GM21529 (cell line): ENCODE data around the gene SEMA4D.
A peak's percentile ranks its signal among the peaks of the same experiment; 100 is the strongest.

Experiments
- ATAC-seq: cut with Tn5 transposase; IDR thresholded peaks from one replicate; pipeline ENCODE4 v1.9.1; 2021; ENCODE audit not compliant: unreplicated experiment

SEMA4D gene

DNA sequence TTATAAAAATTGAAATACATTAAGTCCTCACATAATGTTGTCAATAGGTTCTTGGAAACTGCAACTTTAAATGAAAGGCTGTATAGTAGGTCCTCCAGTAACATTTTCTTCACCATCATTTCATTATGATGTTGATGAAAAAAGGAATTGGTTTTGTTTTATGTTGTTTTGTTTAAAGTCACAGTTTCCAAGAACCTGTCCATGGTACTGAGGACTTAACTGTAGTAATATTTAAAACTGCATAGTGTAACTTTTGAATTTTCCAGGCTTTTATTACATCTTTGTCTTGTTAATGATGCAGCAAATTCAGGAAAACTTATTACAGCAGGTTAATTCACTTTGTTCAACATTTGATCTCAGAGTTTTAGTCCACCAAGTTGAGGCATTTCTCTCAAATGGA, 168.0 kb downstream of the SEMA4D start:
- ATAC-seq: no peak

DNA sequence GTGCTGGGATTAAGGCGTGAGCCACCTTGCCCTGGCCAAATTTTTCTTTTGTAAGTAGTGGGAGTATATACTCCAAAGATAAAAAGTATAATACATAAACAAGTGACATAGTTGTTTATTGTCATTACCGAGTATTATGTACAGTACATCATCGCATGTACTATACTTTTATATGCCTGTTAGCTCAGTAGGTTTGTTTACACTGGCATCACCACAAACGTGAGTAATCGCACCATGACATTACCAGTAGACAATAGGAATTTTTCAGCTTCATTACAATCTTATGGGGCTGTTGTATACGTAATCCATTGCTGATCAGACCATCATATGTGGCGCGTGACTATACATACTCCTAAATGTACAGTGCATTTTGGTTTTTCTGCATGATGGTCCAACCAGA, 169.8 kb downstream of the SEMA4D start:
- no peak for ATAC-seq

DNA sequence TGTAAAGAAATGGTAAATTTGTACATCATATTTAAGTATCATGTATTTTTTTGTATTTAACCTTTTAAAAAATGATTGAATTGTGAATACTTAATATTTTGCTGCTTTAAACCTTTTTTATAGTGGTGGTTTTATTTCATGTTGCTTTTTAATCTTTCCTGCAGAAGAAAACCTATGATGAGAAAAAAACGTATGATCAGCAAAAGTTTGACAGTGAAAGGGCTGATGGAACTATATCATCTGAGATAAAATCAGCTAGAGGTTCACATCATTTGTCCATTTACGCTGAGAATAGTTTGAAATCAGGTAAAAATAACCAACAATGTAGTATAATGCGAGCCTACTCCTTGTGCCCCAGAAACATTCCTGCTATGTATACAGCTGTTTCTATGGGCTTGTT, 172.2 kb downstream of the SEMA4D start:
- no peak for ATAC-seq

DNA sequence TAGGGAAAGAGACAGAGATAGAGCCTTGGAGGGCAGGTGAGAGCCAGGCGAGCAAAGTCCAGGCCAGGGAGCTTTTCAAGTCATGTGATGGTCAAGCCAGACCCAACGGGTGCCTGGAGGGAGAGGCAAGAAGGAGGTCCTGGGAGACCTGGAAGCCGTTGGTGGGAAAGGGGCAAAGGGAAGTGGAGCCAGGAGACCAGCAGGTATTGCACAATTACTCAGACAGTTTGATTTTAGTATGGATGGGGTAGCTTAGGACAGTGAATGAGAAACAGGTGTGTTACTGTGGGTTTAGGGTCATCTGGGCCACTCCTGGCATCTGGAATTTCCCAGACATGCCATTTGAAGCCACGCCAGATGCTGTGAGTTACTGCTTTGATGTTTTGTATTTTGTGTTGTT, 174.5 kb downstream of the SEMA4D start:
- no peak for ATAC-seq

DNA sequence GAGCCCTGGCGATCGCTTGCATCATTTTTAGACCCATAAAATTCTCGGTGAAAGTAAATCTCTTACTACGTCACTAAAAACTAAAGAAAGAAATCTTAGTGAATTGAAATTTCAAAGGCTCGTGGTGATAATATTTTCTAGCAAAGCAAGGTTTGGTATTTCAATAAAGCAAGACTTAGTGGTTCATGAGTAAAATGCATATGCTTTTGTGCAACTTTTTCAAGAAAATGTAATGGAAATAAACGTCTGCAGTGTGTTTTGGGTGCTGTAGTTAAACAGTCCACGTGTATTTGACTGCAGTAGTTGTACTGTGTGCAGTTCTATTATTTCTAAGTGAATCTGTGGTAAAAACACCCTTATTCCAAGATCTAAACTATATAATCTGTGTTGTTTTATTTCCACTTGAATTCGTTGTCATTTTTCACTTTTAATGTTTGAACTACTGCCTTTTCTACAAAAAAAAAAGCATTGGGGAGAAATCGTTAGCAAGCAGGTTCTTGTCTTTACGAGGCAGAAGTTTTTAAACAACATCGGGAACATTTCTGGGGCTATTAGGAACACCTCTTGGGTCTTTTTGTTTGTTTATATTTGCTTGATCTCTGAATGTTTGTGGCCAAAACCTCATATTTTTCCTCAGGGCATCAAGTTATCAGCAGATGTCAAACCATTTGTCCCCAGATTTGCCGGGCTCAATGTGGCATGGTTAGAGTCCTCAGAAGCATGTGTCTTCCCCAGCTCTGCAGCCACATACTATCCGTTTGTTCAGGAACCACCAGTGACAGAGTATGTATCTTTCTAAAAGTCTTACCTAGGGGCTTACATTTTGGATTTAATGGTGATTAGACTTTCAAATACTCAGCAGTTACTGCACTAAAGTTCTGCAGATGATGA, 178.7 kb downstream of the SEMA4D start:
- no peak for ATAC-seq

DNA sequence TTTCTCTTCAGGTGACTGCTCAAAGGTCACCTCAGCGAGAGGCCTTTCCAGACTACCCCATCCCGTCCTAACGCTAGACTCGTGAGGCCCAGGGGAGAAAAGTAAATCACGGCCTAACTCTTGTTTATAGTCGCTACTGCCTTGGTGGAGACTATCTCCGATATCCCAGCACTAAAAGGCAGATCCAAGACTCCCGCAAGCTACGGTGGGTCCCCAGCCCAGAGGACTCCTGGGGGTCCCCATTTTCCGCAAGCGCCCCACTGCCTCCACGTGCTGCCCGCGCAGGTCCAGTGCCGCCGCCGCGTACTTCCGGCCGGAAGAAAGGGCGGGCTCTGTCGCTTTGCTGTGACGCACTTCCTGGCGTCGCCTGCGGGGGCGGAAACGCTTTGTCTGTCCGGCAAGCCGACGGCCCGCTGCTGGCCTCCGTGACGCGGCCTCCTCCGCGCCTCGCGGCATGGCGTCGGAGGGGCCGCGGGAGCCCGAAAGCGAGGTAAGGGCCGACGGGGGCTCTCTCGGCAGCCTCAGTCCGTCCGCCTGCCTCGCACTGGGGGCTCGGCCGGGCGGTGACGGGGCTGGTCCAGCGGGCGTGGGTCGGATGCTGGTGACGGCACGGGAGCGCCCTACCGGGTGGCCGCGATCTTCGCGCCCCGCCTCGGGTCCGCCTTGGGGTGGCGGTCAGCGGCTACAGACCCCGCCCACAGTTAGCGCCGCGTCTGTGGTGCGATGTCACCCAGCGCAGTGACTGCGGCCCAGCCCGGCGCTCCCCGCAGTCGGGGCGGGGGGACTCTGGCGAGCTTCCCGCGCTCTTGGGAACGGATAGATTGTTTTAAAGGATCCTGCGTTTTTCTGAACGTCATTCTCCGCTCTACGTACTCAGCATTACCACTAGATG, 179.5 kb downstream of the SEMA4D start, which contains the start of gene SECISBP2:
Gene SECISBP2, plus strand, starts transcription at position 378 of the 892 bp plus-strand sequence. Its CDS starts 77 bp downstream, at position 455.
- ATAC-seq: peak; percentile 89

DNA sequence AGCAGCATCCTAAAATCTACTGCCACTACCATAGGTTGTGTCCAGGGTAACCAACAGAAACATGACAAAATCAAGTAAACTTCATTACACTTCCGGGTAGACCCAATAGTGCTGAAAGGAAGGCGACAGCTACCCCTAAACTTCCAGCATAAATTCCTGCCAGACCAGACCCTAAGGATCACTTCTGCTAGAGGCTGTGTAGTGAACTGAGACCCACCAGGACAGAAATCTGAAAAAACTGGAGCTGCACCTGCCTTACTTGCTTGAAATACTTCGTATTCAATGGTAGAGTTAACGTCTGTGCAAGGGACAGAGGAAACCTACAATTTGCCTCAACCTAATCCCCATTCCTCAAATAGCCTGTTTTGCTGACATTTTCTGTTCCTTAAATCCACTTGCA, 180.6 kb downstream of the SEMA4D start:
- ATAC-seq: no peak

DNA sequence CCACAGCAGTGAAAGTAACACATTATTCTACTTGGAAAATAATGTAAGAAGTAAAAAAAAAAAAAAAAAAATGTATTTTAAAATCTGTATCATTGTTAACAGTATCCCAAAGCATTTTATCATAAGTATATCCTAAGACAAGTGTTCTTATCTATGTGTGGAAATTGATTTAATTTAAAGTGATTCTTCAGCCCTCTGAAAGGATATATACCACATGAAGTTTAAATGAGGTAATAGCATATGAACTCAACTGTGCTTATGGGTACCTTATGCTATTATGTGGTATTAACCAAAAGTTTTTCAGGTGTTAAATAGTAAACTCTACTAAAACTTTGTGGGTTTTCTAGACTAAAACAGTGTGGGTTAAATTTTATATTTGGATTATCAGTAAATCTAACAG, 182.4 kb downstream of the SEMA4D start:
- no peak for ATAC-seq

DNA sequence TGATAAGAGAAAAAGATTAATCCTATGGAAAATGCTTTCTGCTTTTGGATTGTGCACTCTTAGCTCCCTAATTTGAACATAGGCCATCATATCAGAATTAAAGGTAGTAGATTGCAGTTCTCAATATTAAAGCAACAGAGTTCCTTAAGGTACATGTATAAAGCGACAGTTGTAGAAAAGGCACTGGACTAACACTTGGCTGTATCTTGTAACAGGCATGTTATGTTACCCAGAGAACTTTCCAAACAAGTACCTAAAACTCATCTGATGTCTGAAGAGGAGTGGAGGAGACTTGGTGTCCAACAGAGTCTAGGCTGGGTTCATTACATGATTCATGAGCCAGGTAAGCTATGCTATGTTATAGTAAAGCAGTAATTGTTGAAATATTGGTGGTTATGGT, 183.0 kb downstream of the SEMA4D start:
- ATAC-seq: no peak

DNA sequence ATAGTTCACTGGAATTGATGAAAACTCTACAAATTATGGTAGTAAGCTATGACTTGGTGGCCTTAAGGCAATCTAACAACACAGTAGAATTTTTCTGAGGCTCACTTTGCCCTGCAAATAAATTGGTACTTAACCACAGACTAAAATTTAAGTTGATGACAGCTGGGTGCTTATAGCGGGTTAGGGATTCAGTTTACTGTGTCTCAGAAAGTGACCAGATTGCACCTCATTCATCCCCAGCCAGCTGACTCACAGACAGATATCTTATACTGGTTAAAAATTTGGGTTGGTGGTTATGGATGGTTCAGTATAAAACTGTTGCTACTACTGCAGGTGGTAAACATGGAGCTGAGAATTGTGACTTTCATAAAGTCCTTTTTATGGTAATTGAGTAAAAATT, 184.1 kb downstream of the SEMA4D start:
- no peak for ATAC-seq

DNA sequence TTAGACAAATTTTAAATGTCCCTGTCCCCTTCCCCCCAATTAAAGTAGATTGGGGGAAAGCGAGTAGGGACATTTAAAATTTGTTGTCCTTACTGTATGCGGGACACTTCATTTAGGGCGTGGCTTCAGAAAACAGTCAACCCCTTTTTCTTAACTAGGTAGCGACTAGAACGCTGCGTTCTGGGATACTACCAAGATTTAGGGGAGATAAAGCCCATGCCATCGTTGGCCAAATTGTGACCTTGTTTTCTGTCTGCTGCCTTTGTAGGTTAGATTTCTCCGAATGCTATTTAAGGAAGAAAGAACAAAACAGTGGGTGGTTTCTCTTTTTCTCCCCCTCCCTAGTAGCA, 185.7 kb downstream of the SEMA4D start:
- no peak for ATAC-seq

DNA sequence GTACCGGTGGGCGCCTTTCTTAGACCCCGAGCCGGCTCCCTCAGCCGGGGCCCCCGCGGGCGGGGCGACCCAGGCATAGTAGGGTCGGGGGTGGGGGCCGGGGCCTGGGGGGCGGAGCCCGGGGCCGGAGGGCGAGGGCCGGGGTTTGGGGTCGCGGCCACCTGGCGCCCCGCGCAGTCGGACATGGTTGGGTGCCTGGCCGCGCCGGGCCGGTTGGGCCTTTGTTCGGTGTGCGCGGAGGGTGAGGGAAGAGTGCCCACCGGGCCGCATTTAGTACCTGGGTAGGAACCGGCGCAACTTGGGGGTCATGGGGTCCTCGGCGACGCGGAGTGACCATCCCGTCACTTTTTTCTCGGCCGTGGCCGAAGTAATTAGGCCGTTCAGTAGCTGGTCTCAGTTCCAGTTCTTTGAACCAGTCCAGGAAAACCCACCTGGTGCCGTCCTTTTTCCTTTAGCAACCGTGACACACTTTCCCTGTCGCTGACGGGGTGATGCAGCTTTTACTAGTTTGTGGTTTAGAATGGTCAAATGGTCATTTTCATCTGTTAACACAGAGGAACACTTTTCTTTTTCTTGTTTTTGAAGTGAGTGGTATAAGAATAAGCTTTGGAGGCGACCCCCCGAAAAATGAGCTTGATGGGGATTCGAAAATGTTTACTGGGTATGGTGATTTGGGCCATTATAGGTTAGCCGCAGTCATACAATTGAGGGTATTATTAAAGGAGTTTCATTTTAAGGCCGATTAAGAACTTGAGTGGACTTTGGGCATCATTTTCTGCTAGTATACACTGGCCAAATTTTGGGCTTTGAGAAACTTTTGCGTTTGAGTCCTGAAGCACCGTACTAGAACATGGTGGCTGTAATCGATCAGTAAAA, 186.3 kb downstream of the SEMA4D start:
- ATAC-seq: peak; percentile 1
